NCI-H1417 (cell line): ENCODE results near the gene EIF4G3.
"Not testable (repeated sequence)": the region's sequence is repeated elsewhere in the genome, so short reads cannot be mapped to it uniquely, and the experiment has no call there.

Experiments
- DNase-seq, 3 experiments: peaks; one replicate each; lab custom pipeline; 2025; lab: John Stamatoyannopoulos, UW

Gene EIF4G3

GRCh38 chr1:21067551-21068227, 109.0 kb downstream of the EIF4G3 start:
- no peak for DNase-seq

- no peak for DNase-seq
These were observed 110.2 kb downstream of the EIF4G3 start for GRCh38 chr1:21066356-21067012.

GRCh38 chr1:21065851-21066250, 110.8 kb downstream of the EIF4G3 start:
- no peak for DNase-seq

DNA sequence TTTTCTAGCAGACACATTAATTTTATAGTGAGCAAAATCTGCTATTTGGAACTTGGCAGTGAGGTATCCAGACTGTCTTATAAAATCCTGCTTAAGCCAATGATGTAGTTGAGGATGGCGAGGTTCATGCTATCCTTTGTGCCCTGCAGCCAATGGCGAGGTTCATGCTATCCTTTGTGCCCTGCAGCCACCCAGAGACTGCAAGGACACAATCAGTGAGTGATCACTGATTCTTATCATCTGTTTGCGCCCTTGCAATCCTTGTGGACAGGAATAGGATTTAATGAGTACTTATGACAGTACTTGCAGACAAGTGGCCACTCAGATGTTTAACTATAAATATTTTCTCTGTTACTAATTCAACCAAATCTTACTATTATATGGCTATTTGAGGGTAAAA, 112.6 kb downstream of the EIF4G3 start:
- peak in 1 of 3 experiments; percentile 20 for DNase-seq

GRCh38 chr1:21060523-21060922, 116.2 kb downstream of the EIF4G3 start:
- DNase-seq: no peak

- DNase-seq: no peak
These were observed 117.7 kb downstream of the EIF4G3 start for GRCh38 chr1:21059021-21059420.

- DNase-seq: no peak
These were observed 118.5 kb downstream of the EIF4G3 start for GRCh38 chr1:21058035-21058793.

GRCh38 chr1:21053189-21053928, 123.3 kb downstream of the EIF4G3 start:
- not testable (repeated sequence) for DNase-seq

- no peak for DNase-seq
These were observed 124.7 kb downstream of the EIF4G3 start for GRCh38 chr1:21052034-21052433.

DNA sequence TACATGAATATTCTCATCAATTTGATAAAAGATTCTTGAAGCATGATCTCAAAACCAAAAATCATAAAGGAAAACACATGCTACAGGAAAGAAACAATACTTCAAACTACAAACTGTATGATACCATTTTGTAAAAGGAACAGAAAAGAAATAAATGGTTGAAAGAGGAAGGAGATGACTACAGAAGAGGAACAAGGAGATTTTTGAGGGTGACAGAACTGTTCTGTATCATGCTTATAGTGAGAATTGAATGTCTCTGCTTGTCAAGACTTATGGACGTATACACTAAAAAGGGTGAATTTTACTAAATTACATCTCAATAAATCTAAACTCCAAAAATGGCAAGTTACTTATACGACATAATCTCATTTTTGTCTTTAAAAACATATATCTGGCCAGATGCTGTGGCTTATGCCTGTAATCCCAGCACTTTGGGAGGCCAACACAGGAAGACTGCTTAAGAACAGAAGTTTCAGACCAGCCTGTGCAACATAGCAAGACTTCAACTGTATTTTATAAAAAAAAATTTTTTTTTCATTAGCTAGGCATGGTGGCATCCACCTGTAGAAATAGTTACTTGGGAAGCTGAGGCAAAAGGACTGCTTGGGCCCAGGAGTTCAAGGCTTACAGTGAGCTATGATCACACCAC, 125.4 kb downstream of the EIF4G3 start:
- DNase-seq: no peak

GRCh38 chr1:21050031-21050430, 126.7 kb downstream of the EIF4G3 start:
- DNase-seq: no peak

GRCh38 chr1:21048462-21048861, 128.2 kb downstream of the EIF4G3 start:
- DNase-seq: no peak

- no peak for DNase-seq
These were observed 130.6 kb downstream of the EIF4G3 start for GRCh38 chr1:21046132-21046531.

DNA sequence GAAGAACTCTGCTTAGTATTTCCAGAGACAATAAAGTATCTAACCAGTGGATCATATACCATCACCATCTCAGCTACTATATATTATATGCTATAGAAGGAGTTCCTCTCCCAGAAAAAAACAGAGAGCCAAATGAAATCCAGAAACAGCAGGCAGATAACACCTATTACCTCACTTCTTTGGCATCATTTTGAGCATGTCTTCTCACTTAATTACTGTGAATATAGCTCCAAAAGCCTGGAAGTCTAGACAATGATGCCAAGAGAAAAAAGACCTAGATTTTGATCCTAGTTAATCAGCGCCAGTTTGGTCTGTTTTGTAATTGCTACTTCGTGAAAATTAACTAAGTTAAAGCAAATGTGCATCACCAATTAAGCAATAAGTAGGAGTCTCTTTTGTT, 131.3 kb downstream of the EIF4G3 start:
- DNase-seq: no peak

DNA sequence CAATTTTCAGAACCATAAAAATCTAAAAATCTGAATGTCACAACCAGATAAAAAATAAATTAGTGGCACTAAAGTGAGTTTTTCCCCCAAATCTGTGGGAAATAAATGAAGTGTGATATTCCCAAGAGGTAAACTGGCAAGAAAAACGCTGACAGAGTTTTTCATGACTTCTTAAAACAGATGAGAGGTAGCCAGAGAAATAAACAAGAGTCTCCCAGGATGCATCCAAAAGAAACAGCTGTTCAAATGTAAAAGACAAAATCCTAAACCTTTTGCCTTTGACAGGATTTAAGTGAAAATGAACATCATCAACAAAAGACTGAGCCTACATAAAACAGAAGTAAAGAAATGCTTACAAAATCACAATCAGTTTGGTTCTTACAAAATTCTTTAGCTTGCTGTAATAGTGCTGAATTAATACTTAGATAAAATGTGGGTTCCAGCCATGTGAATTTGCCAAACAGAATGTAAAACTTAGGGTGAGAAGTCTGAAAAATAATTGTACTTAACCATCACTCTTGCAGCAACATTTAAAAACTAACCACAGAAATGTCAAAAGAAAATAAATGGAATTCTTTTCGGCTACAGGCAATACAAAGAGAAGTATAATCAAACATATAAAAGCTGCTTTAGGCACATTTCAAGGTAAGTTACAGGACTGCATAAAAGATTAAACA, 133.6 kb downstream of the EIF4G3 start:
- DNase-seq: no peak

- DNase-seq: no peak
These were observed 135.2 kb downstream of the EIF4G3 start for GRCh38 chr1:21041541-21041940.

DNA sequence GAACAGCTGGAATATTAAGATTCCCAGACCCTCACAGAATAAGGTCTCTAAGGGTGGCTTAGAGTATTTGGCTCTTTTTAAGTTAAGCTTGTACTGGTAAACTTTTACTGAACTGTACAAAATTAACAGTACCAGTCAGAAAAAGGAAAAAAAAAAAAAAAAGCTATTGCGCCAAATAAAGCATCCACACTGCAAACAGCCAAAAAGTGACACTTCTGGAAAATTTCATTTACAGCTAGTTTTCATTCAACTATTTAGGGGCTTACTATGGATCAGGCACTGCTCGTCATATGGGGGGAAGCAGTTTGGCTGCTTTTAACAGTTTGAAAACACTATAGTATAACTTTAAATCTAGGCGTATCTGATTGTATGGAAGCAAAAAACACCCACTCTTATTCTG, 139.6 kb downstream of the EIF4G3 start:
- DNase-seq: no peak

GRCh38 chr1:21035794-21036193, 140.9 kb downstream of the EIF4G3 start:
- no peak for DNase-seq

GRCh38 chr1:21034725-21035628, 141.7 kb downstream of the EIF4G3 start:
- no peak for DNase-seq

DNA sequence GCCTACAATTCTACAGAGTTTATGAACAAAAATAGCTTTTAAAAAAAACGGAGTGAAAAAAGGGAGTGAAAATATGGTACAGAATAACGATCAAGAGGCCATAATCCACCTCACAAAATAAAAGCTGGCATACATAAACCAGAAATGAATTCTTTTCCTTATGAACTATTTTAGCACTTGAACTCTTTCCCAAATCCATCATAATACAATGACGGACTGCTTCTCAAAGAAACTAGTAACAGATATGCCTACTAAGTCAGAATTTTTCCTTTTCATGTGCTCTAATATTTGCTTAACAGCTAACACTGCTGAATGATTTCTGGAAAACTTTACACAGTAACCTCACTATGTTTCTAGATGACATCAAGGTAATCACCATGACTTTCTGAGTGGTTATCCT, 144.0 kb downstream of the EIF4G3 start:
- DNase-seq: no peak
